Neural crest cell (in vitro differentiated cells): ENCODE data around the gene CATSPER3. TPM values are rescaled to one million over a fixed set of nuclear protein-coding genes. Genes with fewer than 3 reads are reported as not detected.
A peak's percentile ranks its signal among the peaks of the same experiment; 100 is the strongest.

ENCODE experiments used
- DNase-seq: peaks from one replicate; pipeline ENCODE4 v3.0.0; 2021; ENCODE audit warnings: low read depth, mixed read lengths, low spot score
- H3K27ac Mint-ChIP-seq: one replicate; pipeline ENCODE4 v1.8.0; 2021; ENCODE audit warnings: mild to moderate bottlenecking, mixed read lengths; ENCODE audit not compliant: unreplicated experiment
- H3K27me3 Mint-ChIP-seq: 2 replicates; pipeline ENCODE4 v1.8.0; 2021; ENCODE audit warnings: low read depth, mild to moderate bottlenecking, mixed read lengths
- H3K36me3 Mint-ChIP-seq: 2 replicates; pipeline ENCODE4 v1.8.0; 2021; ENCODE audit warnings: low read depth, mild to moderate bottlenecking, mixed read lengths
- H3K4me1 Mint-ChIP-seq: 2 replicates; pipeline ENCODE4 v1.8.0; 2021; ENCODE audit warnings: mixed read lengths
- H3K4me3 Mint-ChIP-seq: one replicate; pipeline ENCODE4 v1.8.0; 2021; ENCODE audit warnings: mild to moderate bottlenecking, mixed read lengths
- H3K9me3 Mint-ChIP-seq: 2 replicates; pipeline ENCODE4 v1.8.0; 2021; ENCODE audit warnings: mixed read lengths
- total RNA-seq: library from RNA; stranded (reverse); gene quantifications from 2 replicates; pipeline ENCODE4 v1.2.1, GENCODE V29; 2021
- TF ChIP-seq, protein P1 (sequence below): fragments of 200-600 bp; sonication (generic); conservative IDR thresholded peaks from 2 replicates; pipeline ENCODE4 v1.5.0; 2021; ENCODE audit warnings: antibody characterized with exemption, mild to moderate bottlenecking

The CATSPER3 gene
- total RNA-seq, 1 donor from 2014 or later = 0.54 TPM

- no peaks in the 10 kb centered on the region for H3K36me3 Mint-ChIP-seq
Measured at GRCh38 chr5:135024956-135025729, 57.4 kb downstream of the CATSPER3 start.

GRCh38 chr5:135025730-135026644, 58.3 kb downstream of the CATSPER3 start:
- H3K27ac Mint-ChIP-seq = no peak overlapping the region
- no peak overlapping the region for H3K4me3 Mint-ChIP-seq
- H3K9me3 Mint-ChIP-seq = no peaks in the 10 kb centered on the region
- DNase-seq = no peak
- H3K27me3 Mint-ChIP-seq = peaks cover 99% of the 10 kb centered on the region
- H3K4me1 Mint-ChIP-seq = no peaks in the 10 kb centered on the region
- TF ChIP-seq, protein P1, sequence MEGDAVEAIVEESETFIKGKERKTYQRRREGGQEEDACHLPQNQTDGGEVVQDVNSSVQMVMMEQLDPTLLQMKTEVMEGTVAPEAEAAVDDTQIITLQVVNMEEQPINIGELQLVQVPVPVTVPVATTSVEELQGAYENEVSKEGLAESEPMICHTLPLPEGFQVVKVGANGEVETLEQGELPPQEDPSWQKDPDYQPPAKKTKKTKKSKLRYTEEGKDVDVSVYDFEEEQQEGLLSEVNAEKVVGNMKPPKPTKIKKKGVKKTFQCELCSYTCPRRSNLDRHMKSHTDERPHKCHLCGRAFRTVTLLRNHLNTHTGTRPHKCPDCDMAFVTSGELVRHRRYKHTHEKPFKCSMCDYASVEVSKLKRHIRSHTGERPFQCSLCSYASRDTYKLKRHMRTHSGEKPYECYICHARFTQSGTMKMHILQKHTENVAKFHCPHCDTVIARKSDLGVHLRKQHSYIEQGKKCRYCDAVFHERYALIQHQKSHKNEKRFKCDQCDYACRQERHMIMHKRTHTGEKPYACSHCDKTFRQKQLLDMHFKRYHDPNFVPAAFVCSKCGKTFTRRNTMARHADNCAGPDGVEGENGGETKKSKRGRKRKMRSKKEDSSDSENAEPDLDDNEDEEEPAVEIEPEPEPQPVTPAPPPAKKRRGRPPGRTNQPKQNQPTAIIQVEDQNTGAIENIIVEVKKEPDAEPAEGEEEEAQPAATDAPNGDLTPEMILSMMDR = no peak
- no peaks in the 10 kb centered on the region for H3K36me3 Mint-ChIP-seq

More at GRCh38 chr5:135024956-135025729, 57.4 kb downstream of the CATSPER3 start:
- no peaks in the 10 kb centered on the region for H3K4me1 Mint-ChIP-seq
- no peak for DNase-seq
- H3K27me3 Mint-ChIP-seq = peaks cover 99% of the 10 kb centered on the region
- no peaks in the 10 kb centered on the region for H3K9me3 Mint-ChIP-seq
- H3K27ac Mint-ChIP-seq = no peak overlapping the region
- TF ChIP-seq, protein P1 = no peak
- no peak overlapping the region for H3K4me3 Mint-ChIP-seq

- peaks cover 100% of the 10 kb centered on the region for H3K27me3 Mint-ChIP-seq
- no peak for DNase-seq
- no peak overlapping the region for H3K27ac Mint-ChIP-seq
- peaks cover under 1% of the 10 kb centered on the region for H3K4me1 Mint-ChIP-seq
- peak overlapping the region; percentile 5 for H3K4me3 Mint-ChIP-seq
- no peaks in the 10 kb centered on the region for H3K9me3 Mint-ChIP-seq
- TF ChIP-seq, protein P1 = no peak
- peaks cover under 1% of the 10 kb centered on the region for H3K36me3 Mint-ChIP-seq
Measured at GRCh38 chr5:135026645-135027265, 59.0 kb downstream of the CATSPER3 start.

- H3K27me3 Mint-ChIP-seq = peaks cover 100% of the 10 kb centered on the region
- H3K9me3 Mint-ChIP-seq = no peaks in the 10 kb centered on the region
- H3K27ac Mint-ChIP-seq = no peak overlapping the region
- TF ChIP-seq, protein P1 = no peak
- no peak for DNase-seq
- H3K4me1 Mint-ChIP-seq = peaks cover 6% of the 10 kb centered on the region
- peak overlapping the region; percentile 5 for H3K4me3 Mint-ChIP-seq
- H3K36me3 Mint-ChIP-seq = peaks cover 2% of the 10 kb centered on the region
Measured at GRCh38 chr5:135027266-135027696, 59.6 kb downstream of the CATSPER3 start.
